Cardiac muscle cell (in vitro differentiated cells and primary cell): Measurements from ENCODE around the gene SNAI1. TPM values are rescaled to one million over a fixed set of nuclear protein-coding genes. Genes with fewer than 3 reads are reported as not detected.
"Not testable (repeated sequence)": the region's sequence is repeated elsewhere in the genome, so short reads cannot be mapped to it uniquely, and the experiment has no call there.

Experiments used
- DNase-seq, 2 donors: peaks; one replicate each; pipeline versions ENCODE4 v3.0.0 to v3.0.0-alpha.2; 2010 to 2017; ENCODE audit warnings: low read depth in 1 of 2, low spot score in 1 of 2
- H3K27ac ChIP-seq: fragments of 200-600 bp; sonication (generic); 2 replicates; pipeline ENCODE4 v1.5.1; 2016
- H3K27me3 ChIP-seq: fragments of 200-600 bp; sonication (generic); 2 replicates; pipeline ENCODE4 v1.6.0; 2016; ENCODE audit warnings: control low read depth
- H3K36me3 ChIP-seq: fragments of 200-600 bp; sonication (generic); 2 replicates; pipeline ENCODE4 v1.5.1; 2016; ENCODE audit warnings: control low read depth
- H3K4me1 ChIP-seq: fragments of 200-600 bp; sonication (generic); 2 replicates; pipeline ENCODE4 v1.8.1; 2017; ENCODE audit warnings: low read depth, mild to moderate bottlenecking, mixed run types
- H3K4me3 ChIP-seq: fragments of 200-600 bp; sonication (generic); 2 replicates; pipeline ENCODE4 v1.5.1; 2016; ENCODE audit warnings: mild to moderate bottlenecking
- H3K9me3 ChIP-seq: fragments of 200-600 bp; sonication (generic); 2 replicates; pipeline ENCODE4 v1.5.1; 2017; ENCODE audit warnings: low read depth, mild to moderate bottlenecking, control low read depth
- CTCF ChIP-seq: IDR thresholded peaks from 2 replicates; pipeline ENCODE4 v1.5.1; 2012; ENCODE audit warnings: low read depth, mild to moderate bottlenecking, low read length
- polyA plus RNA-seq: library from polyadenylated mRNA; unstranded; fragments of >200 nt; fragmentation: Nextera tagmentation; extraction: Ambion mirVana; gene quantifications from 2 replicates; pipeline ENCODE4 v1.2.1, GENCODE V29; 2016
- total RNA-seq: library from RNA; depleted of rRNA; stranded (reverse); fragments of >200 nt; gene quantifications from 2 replicates; pipeline ENCODE4 v1.2.3, GENCODE V29; 2016

Gene SNAI1
- total and polyA plus RNA-seq, 2 experiments from 2014 or later = 7.8 to 13.4 TPM

GRCh38 chr20:50009521-50010454, 27.0 kb downstream of the SNAI1 start:
- peak in 1 of 2 donors; percentile 19 for DNase-seq
- no peak for TF ChIP-seq CTCF
- no peaks in the 10 kb centered on the region for H3K36me3 ChIP-seq
- no peaks in the 10 kb centered on the region for H3K27me3 ChIP-seq
- no peak overlapping the region for H3K4me3 ChIP-seq
- peak overlapping the region; percentile 56 for H3K27ac ChIP-seq
- H3K4me1 ChIP-seq = peaks cover 28% of the 10 kb centered on the region
- no peaks in the 10 kb centered on the region for H3K9me3 ChIP-seq

GRCh38 chr20:50011597-50011996, 28.8 kb downstream of the SNAI1 start:
- not testable (repeated sequence) for H3K27ac ChIP-seq, H3K4me3 ChIP-seq, DNase-seq, H3K9me3 ChIP-seq, H3K27me3 ChIP-seq, H3K36me3 ChIP-seq
- H3K4me1 ChIP-seq = peaks cover 43% of the 10 kb centered on the region

GRCh38 chr20:50012282-50013263, 29.8 kb downstream of the SNAI1 start:
- Histone ChIP-seq H3K9me3 (no peaks in the 10 kb centered on the region), H3K36me3 (no peaks in the 10 kb centered on the region), H3K4me1 (peaks cover 43% of the 10 kb centered on the region), H3K27ac (peak overlapping the region; percentile 62), H3K27me3 (no peaks in the 10 kb centered on the region), H3K4me3 (no peak overlapping the region)
- DNase-seq = peak in 1 of 2 donors; percentile 29
- TF ChIP-seq CTCF = no peak

- Histone ChIP-seq H3K27me3 (no peaks in the 10 kb centered on the region), H3K4me3 (no peak overlapping the region), H3K27ac (peak overlapping the region; percentile 94), H3K4me1 (peaks cover 43% of the 10 kb centered on the region), H3K36me3 (no peaks in the 10 kb centered on the region), H3K9me3 (no peaks in the 10 kb centered on the region)
- no peak for TF ChIP-seq CTCF
- DNase-seq = no peak
Observed at GRCh38 chr20:50013976-50014375, 31.2 kb downstream of the SNAI1 start.

GRCh38 chr20:50014570-50015562, 32.1 kb downstream of the SNAI1 start:
- H3K4me3 ChIP-seq = no peak overlapping the region
- H3K36me3 ChIP-seq = no peaks in the 10 kb centered on the region
- H3K27ac ChIP-seq = peak overlapping the region; percentile 94
- H3K4me1 ChIP-seq = peaks cover 43% of the 10 kb centered on the region
- H3K27me3 ChIP-seq = no peaks in the 10 kb centered on the region
- DNase-seq = no peak
- TF ChIP-seq CTCF = no peak
- no peaks in the 10 kb centered on the region for H3K9me3 ChIP-seq
